PC-9 (cell line): ENCODE measurements around the gene ARHGAP10. TPM values are rescaled to one million over a fixed set of nuclear protein-coding genes. Genes with fewer than 3 reads are reported as not detected.

Experiments
- BruUV-seq: library from RNA; stranded (reverse); fragments of 400-500 nt; replicated peaks from 2 replicates; lab custom pipeline; 2021; lab: Mats Ljungman, UMichigan
- CTCF ChIA-PET: fragments of 300-600 bp; sonication (Branson Sonifier 250); formaldehyde crosslinking; loops from one replicate; lab custom pipeline; 2022; ENCODE audit warnings: antibody characterized with exemption; lab: Charles Lee
- POLR2A ChIA-PET: fragments of 300-600 bp; sonication (Branson Sonifier 250); formaldehyde crosslinking; loops from one replicate; lab custom pipeline; 2022; ENCODE audit warnings: antibody characterized with exemption; ENCODE audit not compliant: unreplicated experiment; lab: Charles Lee
- DNase-seq, 2 experiments: peaks; one replicate each; pipeline versions ENCODE4 v3.0.0 to v3.0.0-alpha.2; 2015 to 2022; ENCODE audit warnings: mixed read lengths in 1 of 2
- H2AFZ ChIP-seq: fragments of 200-600 bp; sonication (generic); 2 replicates; pipeline ENCODE4 v1.8.1; 2017; ENCODE audit warnings: antibody characterized with exemption
- H3F3A ChIP-seq: fragments of 200-600 bp; sonication (generic); 2 replicates; pipeline ENCODE4 v1.8.1; 2017; ENCODE audit warnings: antibody characterized with exemption, mild to moderate bottlenecking, low read depth; ENCODE audit not compliant: insufficient read depth
- H3K27ac ChIP-seq: fragments of 200-600 bp; sonication (generic); 2 replicates; pipeline ENCODE4 v1.6.1; 2016; ENCODE audit warnings: mixed run types
- H3K27me3 ChIP-seq: fragments of 200-600 bp; sonication (generic); 2 replicates; pipeline ENCODE4 v1.6.1; 2016; ENCODE audit warnings: low read depth, mixed run types; ENCODE audit not compliant: insufficient read depth
- H3K36me3 ChIP-seq: fragments of 200-600 bp; sonication (generic); 2 replicates; pipeline ENCODE4 v1.6.1; 2016; ENCODE audit warnings: low read depth, mixed run types
- H3K4me1 ChIP-seq: fragments of 200-600 bp; sonication (generic); replicated peaks from 2 replicates; pipeline ENCODE4 v1.6.1; 2016; ENCODE audit warnings: mixed run types; ENCODE audit not compliant: insufficient read depth
- H3K4me2 ChIP-seq: fragments of 200-600 bp; sonication (generic); 2 replicates; pipeline ENCODE4 v1.6.1; 2017; ENCODE audit warnings: mixed run types
- H3K4me3 ChIP-seq: fragments of 200-600 bp; sonication (generic); 2 replicates; pipeline ENCODE4 v1.6.1; 2016; ENCODE audit warnings: mixed run types
- H3K79me2 ChIP-seq: fragments of 200-600 bp; sonication (generic); 2 replicates; pipeline ENCODE4 v1.6.1; 2017; ENCODE audit warnings: low read depth, mixed run types
- H3K9me2 ChIP-seq: fragments of 200-600 bp; sonication (generic); 2 replicates; pipeline ENCODE4 v1.8.1; 2017; ENCODE audit warnings: mild to moderate bottlenecking; ENCODE audit not compliant: insufficient read depth
- H3K9me3 ChIP-seq: fragments of 200-600 bp; sonication (generic); 2 replicates; pipeline ENCODE4 v1.8.1; 2016; ENCODE audit warnings: low read depth; ENCODE audit not compliant: insufficient read depth
- H4K20me1 ChIP-seq: fragments of 200-600 bp; sonication (generic); 2 replicates; pipeline ENCODE4 v1.8.1; 2017; ENCODE audit not compliant: insufficient read depth
- CTCF ChIP-seq: fragments of 200-600 bp; sonication (generic); conservative IDR thresholded peaks from 2 replicates; pipeline ENCODE4 v1.6.1; 2017; ENCODE audit warnings: mixed run types, antibody characterized with exemption, mild to moderate bottlenecking, moderate library complexity
- EZH2 ChIP-seq: fragments of 200-600 bp; sonication (generic); IDR thresholded peaks from 2 replicates; pipeline ENCODE4 v1.8.0; 2017; ENCODE audit warnings: antibody characterized with exemption, low read depth
- intact Hi-C: fragments of 100-400 bp; cut with micrococcal nuclease; formaldehyde crosslinking; loops from one replicate; pipeline ENCODE4 v1.10.0; 2022; ENCODE audit not compliant: unreplicated experiment
- total RNA-seq: library from RNA; stranded (reverse); gene quantifications from 2 replicates; pipeline ENCODE4 v1.2.3, GENCODE V29; 2021

ARHGAP10 gene
- total RNA-seq, 1 experiment from 2014 or later = 27.5 TPM

GRCh38 chr4:147768113-147768512, 36.2 kb downstream of the ARHGAP10 start:
- no peaks in the 10 kb centered on the region for H3K27me3 ChIP-seq
- peaks cover 38% of the 10 kb centered on the region for H3K79me2 ChIP-seq
- ChIA-PET CTCF (interaction anchor here (0.6 to 1.4 kb wide), 2 partner anchors 47 to 98 kb away, joined by 4 read pairs; no protein-coding TSS in a partner anchor), POLR2A (no interaction called here)
- no peaks in the 10 kb centered on the region for H3K36me3 ChIP-seq
- no peak for TF ChIP-seq EZH2
- TF ChIP-seq CTCF = no peak
- H3F3A ChIP-seq = peaks cover 3% of the 10 kb centered on the region; the same call in 1 of the 2 replicates
- no TSS peak for BruUV-seq
- H2AFZ ChIP-seq = no peak overlapping the region
- intact Hi-C loops = no loop called here
- no peaks in the 10 kb centered on the region for H3K9me3 ChIP-seq
- peaks cover 8% of the 10 kb centered on the region for H3K4me1 ChIP-seq
- H4K20me1 ChIP-seq = no peaks in the 10 kb centered on the region
- H3K27ac ChIP-seq = no peak overlapping the region
- DNase-seq = peak in 1 of 2 experiments; percentile 46
- no peaks in the 10 kb centered on the region for H3K9me2 ChIP-seq
- H3K4me3 ChIP-seq = no peak overlapping the region
- H3K4me2 ChIP-seq = no peak overlapping the region

DNA sequence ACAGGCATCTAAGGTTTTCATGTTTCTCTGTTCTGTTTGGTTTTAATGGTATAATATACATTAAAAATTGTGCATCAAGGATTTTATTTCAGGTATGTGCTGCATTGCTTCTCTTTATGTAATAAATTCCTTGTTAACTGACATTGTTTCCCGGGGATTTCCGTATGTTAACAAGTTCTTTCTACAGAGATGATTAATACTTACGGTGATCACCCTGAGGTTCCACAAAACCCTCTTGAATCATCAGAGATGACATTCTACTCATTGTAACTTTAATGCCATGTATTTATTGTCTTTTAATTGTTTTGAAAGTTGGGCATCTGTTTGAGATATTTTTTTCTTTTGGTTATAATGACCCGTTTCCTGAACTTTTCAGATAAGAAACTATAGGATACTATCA, 37.5 kb downstream of the ARHGAP10 start:
- Histone ChIP-seq H3K36me3 (no peaks in the 10 kb centered on the region), H3K4me1 (peaks cover 20% of the 10 kb centered on the region), H3K79me2 (peaks cover 50% of the 10 kb centered on the region), H3K27me3 (no peaks in the 10 kb centered on the region), H3K9me2 (no peaks in the 10 kb centered on the region), H3K9me3 (no peaks in the 10 kb centered on the region), H2AFZ (no peak overlapping the region), H3K4me3 (no peak overlapping the region), H3K27ac (no peak overlapping the region), H3F3A (peaks cover 11% of the 10 kb centered on the region; the same call in 1 of the 2 replicates), H4K20me1 (no peaks in the 10 kb centered on the region), H3K4me2 (no peak overlapping the region)
- BruUV-seq = no TSS peak
- POLR2A ChIA-PET = interaction anchor here (0.5 kb wide), 1 partner anchor 23 kb away, joined by 5 read pairs; no protein-coding TSS in a partner anchor
- no peak for TF ChIP-seq EZH2
- TF ChIP-seq CTCF = no peak
- intact Hi-C loops = no loop called here
- no peak for DNase-seq
- CTCF ChIA-PET = no interaction called here

- Histone ChIP-seq H3K79me2 (peaks cover 60% of the 10 kb centered on the region), H3K27me3 (no peaks in the 10 kb centered on the region), H3F3A (peaks cover 11% of the 10 kb centered on the region; the same call in 1 of the 2 replicates), H3K36me3 (no peaks in the 10 kb centered on the region), H3K9me3 (no peaks in the 10 kb centered on the region), H4K20me1 (no peaks in the 10 kb centered on the region), H3K4me3 (no peak overlapping the region), H3K4me1 (peaks cover 20% of the 10 kb centered on the region), H3K4me2 (no peak overlapping the region), H3K9me2 (no peaks in the 10 kb centered on the region), H2AFZ (no peak overlapping the region), H3K27ac (no peak overlapping the region)
- POLR2A ChIA-PET = interaction anchor here (0.6 kb wide), 1 partner anchor 765 kb away, joined by 3 read pairs; no protein-coding TSS in a partner anchor
- TF ChIP-seq CTCF (no peak), EZH2 (no peak)
- no TSS peak for BruUV-seq
- CTCF ChIA-PET = interaction anchor here (0.6 kb wide), 1 partner anchor 96 kb away, joined by 4 read pairs; no protein-coding TSS in a partner anchor
- intact Hi-C loops = no loop called here
- DNase-seq = no peak
Measured at GRCh38 chr4:147770831-147771230, 38.9 kb downstream of the ARHGAP10 start.
